ENCODE results near the gene PCDHGA11.
"Not testable (repeated sequence)": the region's sequence is repeated elsewhere in the genome, so short reads cannot be mapped to it uniquely, and the experiment has no call there.

The PCDHGA11 gene

GRCh38 chr5:141420855-141421488, at the start of gene PCDHGA11:
PCDHGA11 (plus strand) TSS chr5:141421051; CDS start chr5:141421228, 177 bp downstream.
- in situ Hi-C loops (cut with MboI; ENCODE audit: low sequenced_read_pairs): no loop called here

DNA sequence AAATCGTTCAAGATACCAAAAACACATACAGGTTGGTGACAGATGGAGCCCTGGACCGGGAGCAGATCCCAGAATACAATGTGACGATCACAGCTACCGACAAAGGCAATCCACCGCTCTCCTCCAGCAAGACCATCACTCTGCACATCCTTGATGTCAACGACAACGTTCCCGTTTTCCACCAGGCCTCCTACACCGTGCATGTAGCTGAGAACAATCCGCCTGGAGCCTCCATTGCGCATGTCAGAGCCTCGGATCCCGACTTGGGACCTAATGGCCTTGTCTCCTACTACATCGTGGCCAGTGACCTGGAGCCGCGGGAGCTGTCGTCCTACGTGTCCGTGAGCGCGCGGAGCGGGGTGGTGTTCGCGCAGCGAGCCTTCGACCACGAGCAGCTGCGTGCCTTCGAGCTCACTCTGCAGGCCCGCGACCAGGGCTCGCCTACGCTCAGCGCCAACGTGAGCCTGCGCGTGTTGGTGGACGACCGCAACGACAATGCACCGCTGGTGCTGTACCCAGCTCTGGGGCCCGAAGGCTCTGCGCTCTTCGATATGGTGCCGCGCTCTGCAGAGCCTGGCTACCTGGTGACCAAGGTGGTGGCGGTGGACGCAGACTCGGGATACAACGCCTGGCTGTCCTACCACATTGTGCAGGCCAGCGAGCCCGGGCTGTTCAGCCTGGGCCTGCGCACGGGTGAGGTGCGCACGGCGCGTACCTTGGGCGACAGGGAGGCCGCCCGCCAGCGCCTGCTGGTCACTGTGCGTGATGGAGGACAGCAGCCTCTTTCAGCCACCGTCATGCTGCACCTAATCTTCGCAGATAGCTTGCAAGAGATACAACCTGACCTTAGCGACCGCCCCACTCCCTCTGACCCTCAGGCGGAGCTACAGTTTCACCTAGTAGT, 49.0 kb upstream of the PCDHGA11 start:
- in situ Hi-C loops (cut with MboI; ENCODE audit: low sequenced_read_pairs): no loop called here

GRCh38 chr5:141373673-141374317, 47.1 kb upstream of the PCDHGA11 start, which contains the start of gene PCDHGA6:
PCDHGA6 (plus strand) TSS chr5:141373891; CDS start chr5:141374084, 193 bp downstream.
- in situ Hi-C loops (cut with MboI; ENCODE audit: low sequenced_read_pairs): no loop called here

- in situ Hi-C loops (cut with MboI; ENCODE audit: low sequenced_read_pairs): no loop called here
Observed at GRCh38 chr5:141374627-141375026, 46.2 kb upstream of the PCDHGA11 start.

GRCh38 chr5:141375444-141376155, 45.3 kb upstream of the PCDHGA11 start:
- in situ Hi-C loops (cut with MboI; ENCODE audit: low sequenced_read_pairs): not testable (repeated sequence)

GRCh38 chr5:141382469-141383294, 38.2 kb upstream of the PCDHGA11 start, which contains the start of gene PCDHGA7:
PCDHGA7 (plus strand) TSS chr5:141382742; CDS start chr5:141382900, 158 bp downstream.
- in situ Hi-C loops (cut with MboI; ENCODE audit: low sequenced_read_pairs): no loop called here

DNA sequence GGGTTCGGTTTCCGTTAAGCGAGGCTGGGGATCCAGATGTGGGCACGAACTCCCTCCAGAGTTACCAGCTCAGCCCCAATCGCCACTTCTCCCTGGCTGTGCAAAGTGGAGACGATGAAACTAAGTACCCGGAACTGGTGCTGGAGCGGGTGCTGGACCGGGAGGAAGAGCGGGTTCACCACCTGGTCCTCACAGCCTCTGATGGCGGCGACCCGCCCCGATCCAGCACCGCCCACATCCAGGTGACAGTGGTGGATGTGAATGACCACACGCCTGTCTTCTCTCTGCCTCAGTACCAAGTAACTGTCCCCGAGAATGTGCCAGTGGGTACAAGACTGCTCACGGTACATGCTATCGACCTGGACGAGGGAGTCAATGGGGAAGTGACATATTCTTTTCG, 37.5 kb upstream of the PCDHGA11 start:
- in situ Hi-C loops (cut with MboI; ENCODE audit: low sequenced_read_pairs): no loop called here

DNA sequence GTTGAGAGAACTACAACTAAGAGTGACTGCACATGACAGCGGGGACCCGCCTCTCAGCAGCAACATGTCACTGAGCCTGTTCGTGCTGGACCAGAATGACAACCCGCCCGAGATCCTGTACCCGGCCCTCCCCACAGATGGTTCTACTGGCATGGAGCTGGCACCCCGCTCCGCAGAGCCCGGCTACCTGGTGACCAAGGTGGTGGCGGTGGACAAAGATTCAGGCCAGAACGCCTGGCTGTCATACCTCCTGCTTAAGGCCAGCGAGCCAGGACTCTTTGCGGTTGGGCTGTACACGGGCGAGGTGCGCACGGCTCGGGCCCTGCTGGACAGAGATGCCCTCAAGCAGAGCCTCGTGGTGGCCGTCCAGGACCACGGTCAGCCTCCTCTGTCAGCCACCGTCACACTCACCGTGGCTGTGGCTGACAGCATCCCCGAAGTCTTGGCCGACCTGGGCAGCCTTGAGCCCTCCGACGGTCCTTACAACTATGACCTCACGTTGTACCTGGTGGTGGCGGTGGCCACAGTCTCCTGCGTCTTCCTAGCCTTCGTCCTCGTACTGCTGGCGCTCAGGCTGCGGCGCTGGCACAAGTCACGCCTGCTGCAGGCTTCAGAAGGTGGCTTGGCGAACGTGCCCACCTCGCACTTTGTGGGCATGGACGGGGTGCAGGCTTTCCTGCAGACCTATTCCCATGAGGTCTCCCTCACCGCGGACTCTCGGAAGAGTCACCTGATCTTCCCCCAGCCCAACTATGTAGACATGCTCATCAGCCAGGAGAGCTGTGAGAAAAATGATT, 36.2 kb upstream of the PCDHGA11 start:
- in situ Hi-C loops (cut with MboI; ENCODE audit: low sequenced_read_pairs): no loop called here

GRCh38 chr5:141387557-141388311, 33.1 kb upstream of the PCDHGA11 start, which contains the start of gene PCDHGB4:
PCDHGB4 (plus strand) TSS chr5:141387698; CDS start chr5:141387885, 187 bp downstream.
- in situ Hi-C loops (cut with MboI; ENCODE audit: low sequenced_read_pairs): not testable (repeated sequence)

GRCh38 chr5:141388661-141389060, 32.2 kb upstream of the PCDHGA11 start:
- in situ Hi-C loops (cut with MboI; ENCODE audit: low sequenced_read_pairs): no loop called here

- in situ Hi-C loops (cut with MboI; ENCODE audit: low sequenced_read_pairs): no loop called here
Observed at GRCh38 chr5:141389153-141390042, 31.5 kb upstream of the PCDHGA11 start.

GRCh38 chr5:141392429-141393198, 28.2 kb upstream of the PCDHGA11 start, which contains the start of gene PCDHGA8:
PCDHGA8 (plus strand) TSS chr5:141392633; CDS start chr5:141392814, 181 bp downstream.
- in situ Hi-C loops (cut with MboI; ENCODE audit: low sequenced_read_pairs): no loop called here

DNA sequence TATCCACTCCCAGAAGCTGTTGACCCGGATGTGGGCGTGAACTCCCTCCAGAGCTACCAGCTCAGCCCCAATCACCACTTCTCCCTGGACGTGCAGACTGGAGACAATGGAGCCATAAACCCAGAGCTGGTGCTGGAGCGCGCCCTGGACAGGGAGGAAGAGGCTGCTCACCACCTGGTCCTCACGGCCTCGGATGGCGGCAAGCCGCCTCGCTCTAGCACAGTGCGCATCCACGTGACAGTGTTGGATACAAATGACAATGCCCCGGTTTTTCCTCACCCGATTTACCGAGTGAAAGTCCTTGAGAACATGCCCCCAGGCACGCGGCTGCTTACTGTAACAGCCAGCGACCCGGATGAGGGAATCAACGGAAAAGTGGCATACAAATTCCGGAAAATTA, 27.6 kb upstream of the PCDHGA11 start:
- in situ Hi-C loops (cut with MboI; ENCODE audit: low sequenced_read_pairs): no loop called here

DNA sequence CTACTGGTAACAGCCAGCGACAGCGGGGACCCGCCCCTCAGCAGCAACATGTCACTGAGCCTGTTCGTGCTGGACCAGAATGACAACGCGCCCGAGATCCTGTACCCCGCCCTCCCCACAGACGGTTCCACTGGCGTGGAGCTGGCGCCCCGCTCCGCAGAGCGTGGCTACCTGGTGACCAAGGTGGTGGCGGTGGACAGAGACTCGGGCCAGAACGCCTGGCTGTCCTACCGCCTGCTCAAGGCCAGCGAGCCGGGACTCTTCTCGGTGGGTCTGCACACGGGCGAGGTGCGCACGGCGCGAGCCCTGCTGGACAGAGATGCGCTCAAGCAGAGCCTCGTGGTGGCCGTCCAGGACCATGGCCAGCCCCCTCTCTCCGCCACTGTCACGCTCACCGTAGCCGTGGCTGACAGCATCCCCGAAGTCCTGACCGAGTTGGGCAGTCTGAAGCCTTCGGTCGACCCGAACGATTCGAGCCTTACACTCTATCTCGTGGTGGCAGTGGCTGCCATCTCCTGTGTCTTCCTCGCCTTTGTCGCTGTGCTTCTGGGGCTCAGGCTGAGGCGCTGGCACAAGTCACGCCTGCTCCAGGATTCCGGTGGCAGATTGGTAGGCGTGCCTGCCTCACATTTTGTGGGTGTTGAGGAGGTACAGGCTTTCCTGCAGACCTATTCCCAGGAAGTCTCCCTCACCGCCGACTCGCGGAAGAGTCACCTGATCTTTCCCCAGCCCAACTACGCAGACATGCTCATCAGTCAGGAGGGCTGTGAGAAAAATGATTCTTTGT, 26.3 kb upstream of the PCDHGA11 start:
- in situ Hi-C loops (cut with MboI; ENCODE audit: low sequenced_read_pairs): not testable (repeated sequence)

GRCh38 chr5:141397756-141398551, 22.9 kb upstream of the PCDHGA11 start, which contains the start of gene PCDHGB5:
PCDHGB5 (plus strand) TSS chr5:141397947; CDS start chr5:141398128, 181 bp downstream.
- in situ Hi-C loops (cut with MboI; ENCODE audit: low sequenced_read_pairs): not testable (repeated sequence)

All from HL-60/S4 treated with retinoic acid at 250 ng/mL for 4 days and 3 days (cell line).